Esophagus muscularis mucosa (tissue), 4 donors: ENCODE data around the gene RNASE1. TPM values are rescaled to one million over a fixed set of nuclear protein-coding genes. Genes with fewer than 3 reads are reported as not detected.

Experiments used
- DNase-seq: peaks from one replicate; pipeline ENCODE4 v3.0.0-alpha.2; 2017; ENCODE audit errors: extremely low spot score
- H3K27ac ChIP-seq, 4 donors: fragments of 200-600 bp; sonication (generic); replicated peaks in 1 of 4; 1 replicate in 3 of 4; 2 replicates in 1 of 4; pipeline ENCODE4 v1.5.1; 2016 to 2019; ENCODE audit warnings: mild to moderate bottlenecking in 1 of 4
- H3K27me3 ChIP-seq, 4 donors: fragments of 200-600 bp; sonication (generic); one replicate each; pipeline versions ENCODE4 v1.5.1 to v1.6.0; 2016 to 2019
- H3K36me3 ChIP-seq, 4 donors: fragments of 200-600 bp; sonication (generic); one replicate each; pipeline ENCODE4 v1.5.1; 2016 to 2019
- H3K4me1 ChIP-seq, 4 donors: fragments of 200-600 bp; sonication (generic); one replicate each; pipeline ENCODE4 v1.5.1; 2016 to 2019
- H3K4me3 ChIP-seq, 4 donors: fragments of 200-600 bp; sonication (generic); 1 replicate in 2 of 4; 2 replicates in 2 of 4; pipeline ENCODE4 v1.5.1; 2016 to 2019; ENCODE audit warnings: mild to moderate bottlenecking in 4 of 4, moderate library complexity in 1 of 4
- H3K9me3 ChIP-seq, 4 donors: fragments of 200-600 bp; sonication (generic); 1 replicate in 3 of 4; 2 replicates in 1 of 4; pipeline ENCODE4 v1.5.1; 2016 to 2019
- EP300 ChIP-seq: sonication (generic); formaldehyde crosslinking; IDR thresholded peaks from one replicate; pipeline ENCODE4 v1.6.1; 2017; ENCODE audit warnings: antibody characterized with exemption
- POLR2A ChIP-seq: fragments of 450-650 bp; IDR thresholded peaks from one replicate; pipeline ENCODE4 v1.6.1; 2017; ENCODE audit warnings: antibody characterized with exemption, moderate library complexity, mild to moderate bottlenecking, low read depth
- POLR2AphosphoS5 ChIP-seq, 2 donors: sonication (generic); formaldehyde crosslinking; IDR thresholded peaks; one replicate each; pipeline ENCODE4 v1.6.1; 2017; ENCODE audit warnings: antibody characterized with exemption in 2 of 2
- WGBS: methylation state at CpG from one replicate; pipeline ENCODE4 v1.1.5; 2018; 5-methylcytosine and 5-hydroxymethylcytosine counted together
- intact Hi-C: fragments of 100-400 bp; cut with DNase I; formaldehyde crosslinking; loops from one replicate; pipeline ENCODE4 v1.15.1; 2023
- total RNA-seq, 4 donors: library from RNA; depleted of rRNA; stranded (reverse); fragments of >200 nt; gene quantifications; one replicate each; pipeline versions ENCODE4 v1.1.0 to v1.2.1, GENCODE V29; 2016
- TF ChIP-seq, protein P1 (sequence below), 3 experiments: fragments of 200-600 bp in 2 of 3; fragments of 450-650 bp in 1 of 3; sonication (generic) in 2 of 3; IDR thresholded peaks; one replicate each; pipeline ENCODE4 v1.5.1; 2017 to 2019; ENCODE audit warnings: antibody characterized with exemption in 3 of 3, mild to moderate bottlenecking in 2 of 3, moderate library complexity in 1 of 3

Gene RNASE1
- total RNA-seq, 4 donors from 2014 or later, result 270 to 766 (median 341) TPM

DNA sequence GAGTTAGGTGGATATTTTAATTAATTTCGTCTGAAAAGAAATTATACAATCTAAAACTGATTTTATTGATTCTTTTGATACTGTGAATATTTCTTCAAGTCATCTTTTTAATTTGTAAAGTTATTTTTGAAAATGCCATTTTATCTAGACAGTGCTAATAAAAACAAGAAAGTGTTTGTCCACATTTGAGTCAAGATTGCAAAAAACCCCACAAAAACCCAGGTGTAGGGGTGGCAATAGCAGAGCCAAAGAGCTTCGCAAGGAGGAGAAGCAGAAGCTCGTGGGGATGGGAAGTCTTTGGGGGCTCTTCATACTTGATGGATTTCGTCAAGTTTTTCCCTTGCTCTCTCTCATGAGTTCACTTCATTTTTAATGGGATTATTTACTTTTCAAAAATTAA lies 15.6 kb downstream of the RNASE1 start:
- intact Hi-C loops, result no loop called here
- no peak overlapping the region for H3K4me3 ChIP-seq
- 74% methylated on average over 4 of the region's 4 CpGs for WGBS
- H3K27me3 ChIP-seq, result no peaks in the 10 kb centered on the region
- H3K4me1 ChIP-seq, result no peaks in the 10 kb centered on the region
- no peak overlapping the region for H3K27ac ChIP-seq
- TF ChIP-seq POLR2AphosphoS5 (IDR thresholded peaks at IDR 0.05), result no peak
- TF ChIP-seq, protein P1, sequence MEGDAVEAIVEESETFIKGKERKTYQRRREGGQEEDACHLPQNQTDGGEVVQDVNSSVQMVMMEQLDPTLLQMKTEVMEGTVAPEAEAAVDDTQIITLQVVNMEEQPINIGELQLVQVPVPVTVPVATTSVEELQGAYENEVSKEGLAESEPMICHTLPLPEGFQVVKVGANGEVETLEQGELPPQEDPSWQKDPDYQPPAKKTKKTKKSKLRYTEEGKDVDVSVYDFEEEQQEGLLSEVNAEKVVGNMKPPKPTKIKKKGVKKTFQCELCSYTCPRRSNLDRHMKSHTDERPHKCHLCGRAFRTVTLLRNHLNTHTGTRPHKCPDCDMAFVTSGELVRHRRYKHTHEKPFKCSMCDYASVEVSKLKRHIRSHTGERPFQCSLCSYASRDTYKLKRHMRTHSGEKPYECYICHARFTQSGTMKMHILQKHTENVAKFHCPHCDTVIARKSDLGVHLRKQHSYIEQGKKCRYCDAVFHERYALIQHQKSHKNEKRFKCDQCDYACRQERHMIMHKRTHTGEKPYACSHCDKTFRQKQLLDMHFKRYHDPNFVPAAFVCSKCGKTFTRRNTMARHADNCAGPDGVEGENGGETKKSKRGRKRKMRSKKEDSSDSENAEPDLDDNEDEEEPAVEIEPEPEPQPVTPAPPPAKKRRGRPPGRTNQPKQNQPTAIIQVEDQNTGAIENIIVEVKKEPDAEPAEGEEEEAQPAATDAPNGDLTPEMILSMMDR (IDR thresholded peaks at IDR 0.05), result no peak
- TF ChIP-seq POLR2A, result no peak
- no peak for TF ChIP-seq EP300
- no peak for DNase-seq
- H3K9me3 ChIP-seq, result no peaks in the 10 kb centered on the region
- H3K36me3 ChIP-seq, result no peaks in the 10 kb centered on the region

DNA sequence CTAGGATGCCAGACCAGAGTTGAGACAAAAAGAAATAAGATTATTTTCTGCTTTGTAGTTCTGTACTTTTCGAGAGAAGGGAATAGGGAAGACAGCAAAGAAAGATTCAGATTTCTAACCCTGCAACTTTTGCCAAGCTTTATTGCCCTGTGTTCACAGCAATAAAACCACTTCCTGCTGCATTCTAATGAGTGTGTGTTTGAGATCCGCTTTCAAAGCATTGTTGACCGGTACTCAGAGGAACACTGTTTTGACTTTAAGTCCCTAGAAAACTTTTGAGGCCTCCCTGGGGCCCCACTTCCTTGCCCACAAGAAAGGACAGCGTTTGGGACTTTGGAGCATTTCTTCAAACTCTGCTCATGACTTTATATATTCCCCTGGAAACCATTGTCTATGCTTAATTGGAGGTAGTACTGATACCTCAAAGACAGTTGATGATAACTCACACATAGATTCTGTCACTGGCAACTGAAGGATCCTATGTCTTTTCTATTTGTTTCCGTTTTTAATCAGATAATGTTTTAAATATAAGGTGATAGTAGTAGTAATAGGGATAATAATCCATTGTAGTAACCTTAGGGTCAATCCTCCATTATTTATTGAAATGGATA lies 20.3 kb downstream of the RNASE1 start:
- Histone ChIP-seq H3K27ac (peak overlapping the region in 3 of 4 donors; percentile 31 to 62 (median 50)), H3K36me3 (no peaks in the 10 kb centered on the region), H3K4me1 (peaks cover 0 to 4% (median 2%) of the 10 kb centered on the region in 4 donors), H3K4me3 (peak overlapping the region; percentile 6 to 36 (median 18)), H3K27me3 (no peaks in the 10 kb centered on the region), H3K9me3 (no peaks in the 10 kb centered on the region)
- intact Hi-C loops, result no loop called here
- no peak for DNase-seq
- WGBS, result 38% methylated on average over 5 of the region's 5 CpGs
- TF ChIP-seq POLR2A (no peak), EP300 (no peak), POLR2AphosphoS5 (IDR thresholded peaks at IDR 0.05) (peak in 1 of 2 donors; percentile 22)
- TF ChIP-seq, protein P1 (IDR thresholded peaks at IDR 0.05), result no peak

DNA sequence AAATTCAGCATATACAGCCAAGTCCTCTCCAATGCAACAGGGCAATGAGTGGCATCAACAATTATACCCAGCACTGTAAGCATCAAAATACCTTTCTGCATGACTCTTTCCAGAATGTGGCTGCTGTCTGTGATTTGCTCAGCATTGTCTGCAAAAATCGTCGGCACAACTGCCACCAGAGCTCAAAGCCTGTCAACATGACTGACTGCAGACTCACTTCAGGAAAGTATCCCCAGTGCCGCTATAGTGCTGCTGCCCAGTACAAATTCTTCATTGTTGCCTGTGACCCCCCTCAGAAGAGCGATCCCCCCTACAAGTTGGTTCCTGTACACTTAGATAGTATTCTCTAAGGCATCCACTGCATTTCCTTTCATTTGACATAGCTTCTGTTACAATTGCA lies 20.8 kb downstream of the RNASE1 start:
- Histone ChIP-seq H3K4me1 (peaks cover 0 to 4% (median 2%) of the 10 kb centered on the region in 4 donors), H3K36me3 (no peaks in the 10 kb centered on the region), H3K27ac (peak overlapping the region; percentile 29 to 62 (median 42)), H3K27me3 (no peaks in the 10 kb centered on the region), H3K9me3 (no peaks in the 10 kb centered on the region), H3K4me3 (peak overlapping the region; percentile 6 to 36 (median 18))
- WGBS, result 29% methylated on average over 4 of the region's 4 CpGs
- no peak for DNase-seq
- no peak for TF ChIP-seq POLR2AphosphoS5 (IDR thresholded peaks at IDR 0.05)
- intact Hi-C loops, result no loop called here

DNA sequence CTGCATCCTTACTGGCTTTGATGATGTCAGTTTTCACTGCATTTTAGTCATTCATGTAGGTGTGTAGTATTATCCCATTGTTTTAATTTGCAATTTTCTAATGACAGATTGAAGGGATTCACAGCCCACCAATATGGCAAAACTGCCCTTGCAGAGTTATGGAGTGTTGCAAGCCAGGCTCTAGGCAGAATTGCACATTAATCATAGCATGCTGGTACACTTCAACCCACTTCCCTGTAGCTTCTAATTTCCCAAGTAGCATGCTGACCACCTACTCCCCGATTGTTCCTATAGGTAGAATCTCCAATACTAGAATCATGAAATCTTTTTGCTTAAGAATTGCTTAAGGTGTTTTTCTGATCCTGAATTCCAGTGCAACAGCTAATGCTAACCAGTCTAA lies 26.7 kb downstream of the RNASE1 start:
- H3K27me3 ChIP-seq, result no peaks in the 10 kb centered on the region
- DNase-seq, result no peak
- no peak overlapping the region for H3K27ac ChIP-seq
- H3K4me1 ChIP-seq, result no peaks in the 10 kb centered on the region
- TF ChIP-seq POLR2A, result no peak
- TF ChIP-seq, protein P1 (IDR thresholded peaks at IDR 0.05), result no peak
- no peak for TF ChIP-seq EP300
- TF ChIP-seq POLR2AphosphoS5 (IDR thresholded peaks at IDR 0.05), result no peak
- H3K4me3 ChIP-seq, result no peak overlapping the region
- no peaks in the 10 kb centered on the region for H3K9me3 ChIP-seq
- no peaks in the 10 kb centered on the region for H3K36me3 ChIP-seq
- intact Hi-C loops, result no loop called here
- WGBS, result 81% methylated on average over 1 of the region's 1 CpG

DNA sequence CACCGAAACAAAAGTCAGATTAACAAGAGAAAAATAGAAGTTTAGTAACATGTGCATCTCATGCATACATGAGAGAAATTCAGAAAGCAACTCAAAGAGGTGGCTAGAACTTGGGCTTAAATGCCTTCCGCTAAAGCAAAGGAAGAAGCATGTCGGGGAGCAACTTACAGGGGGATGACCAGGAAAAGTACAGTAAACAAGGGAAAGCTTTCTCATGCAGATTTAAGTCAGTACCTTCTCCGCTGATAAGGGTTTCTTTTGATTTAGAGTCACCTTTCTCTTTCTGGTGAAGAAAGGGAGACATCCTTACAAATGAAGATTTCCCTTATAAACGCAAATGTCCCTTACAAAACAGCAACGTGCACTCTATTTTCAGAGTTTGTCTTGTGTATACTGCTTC lies 27.6 kb downstream of the RNASE1 start:
- Histone ChIP-seq H3K27ac (no peak overlapping the region), H3K27me3 (no peaks in the 10 kb centered on the region), H3K4me1 (no peaks in the 10 kb centered on the region), H3K9me3 (no peaks in the 10 kb centered on the region), H3K36me3 (no peaks in the 10 kb centered on the region), H3K4me3 (no peak overlapping the region)
- no peak for DNase-seq
- 60% methylated on average over 6 of the region's 6 CpGs for WGBS
- TF ChIP-seq POLR2AphosphoS5 (IDR thresholded peaks at IDR 0.05), result no peak
- no peak for TF ChIP-seq EP300
- TF ChIP-seq POLR2A, result no peak
- TF ChIP-seq, protein P1 (IDR thresholded peaks at IDR 0.05), result no peak
- intact Hi-C loops, result no loop called here
